HEK293 (cell line): ENCODE results near the gene RRP12.

ENCODE experiments used
- BCL6B ChIP-seq: fragments of 450-650 bp; formaldehyde crosslinking; IDR thresholded peaks from 2 replicates; pipeline ENCODE4 v1.5.1; 2017; ENCODE audit warnings: missing biosample characterization, missing genetic modification characterization
- HOXD13 ChIP-seq: sonication (generic); formaldehyde crosslinking; IDR thresholded peaks from 2 replicates; pipeline ENCODE4 v1.8.0; 2022; ENCODE audit warnings: missing genetic modification reagents, borderline replicate concordance
- KLF1 ChIP-seq: fragments of 450-650 bp; formaldehyde crosslinking; IDR thresholded peaks from 2 replicates; pipeline ENCODE4 v1.5.1; 2016; ENCODE audit warnings: missing biosample characterization, missing genetic modification characterization
- MZF1 ChIP-seq: fragments of 450-650 bp; formaldehyde crosslinking; IDR thresholded peaks from 2 replicates; pipeline ENCODE4 v1.5.1; 2017; ENCODE audit warnings: missing biosample characterization, missing genetic modification characterization, borderline replicate concordance
- OVOL3 ChIP-seq: fragments of 450-650 bp; formaldehyde crosslinking; IDR thresholded peaks from 2 replicates; pipeline ENCODE4 v1.5.1; 2016; ENCODE audit warnings: missing biosample characterization, missing genetic modification characterization
- PRDM2 ChIP-seq: fragments of 450-650 bp; formaldehyde crosslinking; IDR thresholded peaks from 2 replicates; pipeline ENCODE4 v1.5.1; 2016; ENCODE audit warnings: missing biosample characterization, missing genetic modification characterization, borderline replicate concordance
- SALL2 ChIP-seq: fragments of 450-650 bp; formaldehyde crosslinking; IDR thresholded peaks from 2 replicates; pipeline ENCODE4 v1.5.0; 2017; ENCODE audit warnings: missing biosample characterization, mild to moderate bottlenecking, missing genetic modification characterization, borderline replicate concordance
- ZEB2 ChIP-seq: fragments of 450-650 bp; formaldehyde crosslinking; IDR thresholded peaks from 2 replicates; pipeline ENCODE4 v1.5.1; 2016; ENCODE audit warnings: missing biosample characterization, missing genetic modification characterization
- ZNF138 ChIP-seq: fragments of 450-650 bp; formaldehyde crosslinking; IDR thresholded peaks from 2 replicates; pipeline ENCODE4 v1.5.1; 2016; ENCODE audit warnings: missing biosample characterization, missing genetic modification characterization, borderline replicate concordance
- ZNF16 ChIP-seq: fragments of 450-650 bp; formaldehyde crosslinking; IDR thresholded peaks from 2 replicates; pipeline ENCODE4 v1.5.1; 2016; ENCODE audit warnings: low read depth, missing biosample characterization, missing genetic modification characterization
- ZNF394 ChIP-seq: fragments of 450-650 bp; formaldehyde crosslinking; IDR thresholded peaks from 2 replicates; pipeline ENCODE4 v1.5.1; 2016; ENCODE audit warnings: missing biosample characterization, missing genetic modification characterization, mild to moderate bottlenecking, moderate library complexity, borderline replicate concordance
- ZNF423 ChIP-seq: fragments of 450-650 bp; formaldehyde crosslinking; IDR thresholded peaks from 2 replicates; pipeline ENCODE4 v1.5.1; 2016; ENCODE audit warnings: missing biosample characterization, missing genetic modification characterization
- ZNF433 ChIP-seq: fragments of 450-650 bp; formaldehyde crosslinking; IDR thresholded peaks from 2 replicates; pipeline ENCODE4 v1.5.1; 2016; ENCODE audit warnings: missing biosample characterization, missing genetic modification characterization, low read depth
- ZNF488 ChIP-seq: fragments of 450-650 bp; formaldehyde crosslinking; IDR thresholded peaks from 2 replicates; pipeline ENCODE4 v1.5.1; 2016; ENCODE audit warnings: missing biosample characterization, missing genetic modification characterization
- ZNF596 ChIP-seq: fragments of 450-650 bp; IDR thresholded peaks from 2 replicates; pipeline ENCODE4 v1.5.0; 2018; ENCODE audit warnings: missing biosample characterization, mild to moderate bottlenecking, missing genetic modification characterization, moderate library complexity
- ZNF621 ChIP-seq: fragments of 450-650 bp; formaldehyde crosslinking; IDR thresholded peaks from 2 replicates; pipeline ENCODE4 v1.5.1; 2017; ENCODE audit warnings: missing biosample characterization, missing genetic modification characterization
- ZNF660 ChIP-seq: fragments of 450-650 bp; IDR thresholded peaks from 2 replicates; pipeline ENCODE4 v1.5.1; 2018; ENCODE audit warnings: missing biosample characterization, mild to moderate bottlenecking, missing genetic modification characterization
- ZNF768 ChIP-seq: fragments of 450-650 bp; formaldehyde crosslinking; IDR thresholded peaks from 2 replicates; pipeline ENCODE4 v1.5.1; 2018; ENCODE audit warnings: missing biosample characterization, mild to moderate bottlenecking, missing genetic modification characterization
- ZNF785 ChIP-seq: fragments of 450-650 bp; formaldehyde crosslinking; IDR thresholded peaks from 2 replicates; pipeline ENCODE4 v1.5.1; 2016; ENCODE audit warnings: missing biosample characterization, missing genetic modification characterization
- ZNF843 ChIP-seq: fragments of 450-650 bp; formaldehyde crosslinking; IDR thresholded peaks from 2 replicates; pipeline ENCODE4 v1.5.1; 2016; ENCODE audit warnings: missing biosample characterization, missing genetic modification characterization
- TF ChIP-seq, protein P1 (sequence below): fragments of 450-650 bp; formaldehyde crosslinking; IDR thresholded peaks from 2 replicates; pipeline ENCODE4 v1.5.1; 2016; ENCODE audit warnings: missing biosample characterization, missing genetic modification characterization, low read depth
- TF ChIP-seq, protein P2 (sequence below): fragments of 450-650 bp; formaldehyde crosslinking; conservative IDR thresholded peaks from 2 replicates; pipeline ENCODE4 v1.5.1; 2016; ENCODE audit warnings: low read depth, missing biosample characterization, missing genetic modification characterization
- TF ChIP-seq, protein P3 (sequence below): IDR thresholded peaks from 2 replicates; pipeline ENCODE4 v1.6.1; 2011; ENCODE audit warnings: mild to moderate bottlenecking, low read depth, low read length, borderline replicate concordance

RRP12 gene

DNA sequence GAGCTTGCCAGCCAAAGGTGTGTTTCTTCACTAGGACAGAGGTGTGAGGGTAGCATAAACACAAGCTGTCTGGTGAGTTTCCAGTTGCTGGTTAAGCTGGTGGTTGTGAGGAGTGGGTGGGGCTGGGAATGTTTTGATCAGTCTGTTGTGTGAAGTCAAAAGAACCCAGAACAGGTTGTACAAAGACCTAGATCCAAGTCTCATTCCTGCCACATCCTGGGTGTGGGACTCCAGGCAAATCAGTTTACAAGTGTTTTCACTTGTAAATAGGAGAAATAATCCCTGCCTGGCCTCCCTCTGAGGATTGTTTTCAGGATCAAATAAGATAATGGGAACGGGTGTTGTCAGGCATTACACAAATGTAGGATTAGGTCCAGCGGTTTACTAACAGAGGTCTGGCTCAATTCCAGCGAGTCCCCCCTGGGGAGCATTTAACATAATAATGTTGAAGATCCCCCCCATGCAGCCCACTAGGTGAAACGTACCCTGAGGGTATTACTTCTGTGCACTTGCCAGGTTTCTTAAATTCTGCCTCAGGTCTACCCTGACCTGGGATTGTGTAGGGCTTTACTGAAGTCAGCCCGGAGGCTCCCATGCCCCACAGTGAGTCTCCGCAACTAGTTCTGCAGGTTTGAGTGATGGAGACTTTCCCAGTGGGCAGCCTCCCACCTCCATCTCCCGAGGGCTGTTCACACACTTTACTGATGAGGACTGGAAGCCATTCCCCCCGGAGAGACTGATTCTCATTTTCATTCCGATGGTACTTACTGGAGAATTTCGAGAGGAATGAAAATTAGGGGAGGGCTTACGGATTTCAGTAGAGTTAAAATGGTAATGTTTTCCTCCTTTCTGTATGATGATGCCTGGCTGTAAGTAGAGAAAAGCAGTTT, 64.0 kb downstream of the RRP12 start (continued):
- TF ChIP-seq ZNF488 (tag by site-specific recombination) (no peak), KLF1 (0 out of 2 replicates have a peak, but pooled peaks have one; percentile 17), ZNF596 (tag by site-specific recombination) (no peak), ZNF423 (tag by site-specific recombination) (no peak), ZNF660 (0 out of 2 replicates have a peak, but pooled peaks have one; percentile 12), PRDM2 (no peak), ZNF621 (tag by site-specific recombination) (no peak), HOXD13 (no peak), OVOL3 (tag by site-specific recombination) (no peak), ZNF16 (tag by site-specific recombination) (no peak), ZNF843 (tag by site-specific recombination) (no peak), SALL2 (tag by site-specific recombination) (no peak), ZNF138 (tag by site-specific recombination) (no peak), ZEB2 (tag by site-specific recombination) (no peak), BCL6B (no peak), ZNF785 (tag by site-specific recombination) (no peak), ZNF433 (tag by site-specific recombination) (no peak), ZNF394 (tag by site-specific recombination) (no peak), ZNF768 (tag by site-specific recombination) (no peak), MZF1 (tag by site-specific recombination) (0 out of 2 replicates have a peak, but pooled peaks have one; percentile 57)
- TF ChIP-seq, protein P1, sequence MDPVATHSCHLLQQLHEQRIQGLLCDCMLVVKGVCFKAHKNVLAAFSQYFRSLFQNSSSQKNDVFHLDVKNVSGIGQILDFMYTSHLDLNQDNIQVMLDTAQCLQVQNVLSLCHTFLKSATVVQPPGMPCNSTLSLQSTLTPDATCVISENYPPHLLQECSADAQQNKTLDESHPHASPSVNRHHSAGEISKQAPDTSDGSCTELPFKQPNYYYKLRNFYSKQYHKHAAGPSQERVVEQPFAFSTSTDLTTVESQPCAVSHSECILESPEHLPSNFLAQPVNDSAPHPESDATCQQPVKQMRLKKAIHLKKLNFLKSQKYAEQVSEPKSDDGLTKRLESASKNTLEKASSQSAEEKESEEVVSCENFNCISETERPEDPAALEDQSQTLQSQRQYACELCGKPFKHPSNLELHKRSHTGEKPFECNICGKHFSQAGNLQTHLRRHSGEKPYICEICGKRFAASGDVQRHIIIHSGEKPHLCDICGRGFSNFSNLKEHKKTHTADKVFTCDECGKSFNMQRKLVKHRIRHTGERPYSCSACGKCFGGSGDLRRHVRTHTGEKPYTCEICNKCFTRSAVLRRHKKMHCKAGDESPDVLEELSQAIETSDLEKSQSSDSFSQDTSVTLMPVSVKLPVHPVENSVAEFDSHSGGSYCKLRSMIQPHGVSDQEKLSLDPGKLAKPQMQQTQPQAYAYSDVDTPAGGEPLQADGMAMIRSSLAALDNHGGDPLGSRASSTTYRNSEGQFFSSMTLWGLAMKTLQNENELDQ (tag by site-specific recombination) = no peak
- TF ChIP-seq, protein P2, sequence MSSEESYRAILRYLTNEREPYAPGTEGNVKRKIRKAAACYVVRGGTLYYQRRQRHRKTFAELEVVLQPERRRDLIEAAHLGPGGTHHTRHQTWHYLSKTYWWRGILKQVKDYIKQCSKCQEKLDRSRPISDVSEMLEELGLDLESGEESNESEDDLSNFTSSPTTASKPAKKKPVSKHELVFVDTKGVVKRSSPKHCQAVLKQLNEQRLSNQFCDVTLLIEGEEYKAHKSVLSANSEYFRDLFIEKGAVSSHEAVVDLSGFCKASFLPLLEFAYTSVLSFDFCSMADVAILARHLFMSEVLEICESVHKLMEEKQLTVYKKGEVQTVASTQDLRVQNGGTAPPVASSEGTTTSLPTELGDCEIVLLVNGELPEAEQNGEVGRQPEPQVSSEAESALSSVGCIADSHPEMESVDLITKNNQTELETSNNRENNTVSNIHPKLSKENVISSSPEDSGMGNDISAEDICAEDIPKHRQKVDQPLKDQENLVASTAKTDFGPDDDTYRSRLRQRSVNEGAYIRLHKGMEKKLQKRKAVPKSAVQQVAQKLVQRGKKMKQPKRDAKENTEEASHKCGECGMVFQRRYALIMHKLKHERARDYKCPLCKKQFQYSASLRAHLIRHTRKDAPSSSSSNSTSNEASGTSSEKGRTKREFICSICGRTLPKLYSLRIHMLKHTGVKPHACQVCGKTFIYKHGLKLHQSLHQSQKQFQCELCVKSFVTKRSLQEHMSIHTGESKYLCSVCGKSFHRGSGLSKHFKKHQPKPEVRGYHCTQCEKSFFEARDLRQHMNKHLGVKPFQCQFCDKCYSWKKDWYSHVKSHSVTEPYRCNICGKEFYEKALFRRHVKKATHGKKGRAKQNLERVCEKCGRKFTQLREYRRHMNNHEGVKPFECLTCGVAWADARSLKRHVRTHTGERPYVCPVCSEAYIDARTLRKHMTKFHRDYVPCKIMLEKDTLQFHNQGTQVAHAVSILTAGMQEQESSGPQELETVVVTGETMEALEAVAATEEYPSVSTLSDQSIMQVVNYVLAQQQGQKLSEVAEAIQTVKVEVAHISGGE = no peak
- TF ChIP-seq, protein P3, sequence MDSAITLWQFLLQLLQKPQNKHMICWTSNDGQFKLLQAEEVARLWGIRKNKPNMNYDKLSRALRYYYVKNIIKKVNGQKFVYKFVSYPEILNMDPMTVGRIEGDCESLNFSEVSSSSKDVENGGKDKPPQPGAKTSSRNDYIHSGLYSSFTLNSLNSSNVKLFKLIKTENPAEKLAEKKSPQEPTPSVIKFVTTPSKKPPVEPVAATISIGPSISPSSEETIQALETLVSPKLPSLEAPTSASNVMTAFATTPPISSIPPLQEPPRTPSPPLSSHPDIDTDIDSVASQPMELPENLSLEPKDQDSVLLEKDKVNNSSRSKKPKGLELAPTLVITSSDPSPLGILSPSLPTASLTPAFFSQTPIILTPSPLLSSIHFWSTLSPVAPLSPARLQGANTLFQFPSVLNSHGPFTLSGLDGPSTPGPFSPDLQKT = no peak
